ENCODE data around the gene ST8SIA4.

The ST8SIA4 gene

DNA sequence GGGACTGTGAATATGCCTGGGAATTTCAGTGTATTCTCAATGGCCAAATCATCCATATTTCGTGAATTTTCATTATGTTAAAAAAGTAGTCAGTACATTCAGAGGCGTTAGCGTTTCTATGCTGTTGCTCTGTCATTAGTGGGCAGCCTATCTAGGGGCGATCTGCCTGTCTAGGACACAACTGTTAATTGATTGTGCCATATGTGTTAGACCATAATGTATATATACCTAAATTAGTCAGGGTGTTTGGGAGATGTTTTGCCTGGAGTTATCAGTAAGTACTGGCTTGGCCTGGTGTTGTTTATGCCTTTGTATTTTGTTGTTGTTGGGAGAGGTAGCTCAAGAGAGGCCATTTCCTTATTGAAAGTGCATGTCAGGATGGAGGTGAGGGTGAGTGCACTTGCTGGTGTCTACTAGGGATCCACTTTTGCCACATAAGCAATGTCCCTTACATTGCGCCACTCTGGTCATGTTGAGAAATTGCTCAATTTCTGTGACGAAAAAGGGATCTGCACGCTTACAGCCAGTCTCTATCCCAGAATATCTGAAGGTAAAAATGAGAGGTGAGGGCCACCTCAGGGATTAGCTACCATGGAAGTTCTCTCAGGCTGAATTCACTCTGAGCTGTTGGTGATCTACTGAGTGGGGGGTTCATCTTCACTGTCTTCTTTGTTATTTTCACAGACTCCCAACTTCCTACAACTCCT, 123.3 kb downstream of the ST8SIA4 start:
- DNase-seq: peak; percentile 90 to 93

DNA sequence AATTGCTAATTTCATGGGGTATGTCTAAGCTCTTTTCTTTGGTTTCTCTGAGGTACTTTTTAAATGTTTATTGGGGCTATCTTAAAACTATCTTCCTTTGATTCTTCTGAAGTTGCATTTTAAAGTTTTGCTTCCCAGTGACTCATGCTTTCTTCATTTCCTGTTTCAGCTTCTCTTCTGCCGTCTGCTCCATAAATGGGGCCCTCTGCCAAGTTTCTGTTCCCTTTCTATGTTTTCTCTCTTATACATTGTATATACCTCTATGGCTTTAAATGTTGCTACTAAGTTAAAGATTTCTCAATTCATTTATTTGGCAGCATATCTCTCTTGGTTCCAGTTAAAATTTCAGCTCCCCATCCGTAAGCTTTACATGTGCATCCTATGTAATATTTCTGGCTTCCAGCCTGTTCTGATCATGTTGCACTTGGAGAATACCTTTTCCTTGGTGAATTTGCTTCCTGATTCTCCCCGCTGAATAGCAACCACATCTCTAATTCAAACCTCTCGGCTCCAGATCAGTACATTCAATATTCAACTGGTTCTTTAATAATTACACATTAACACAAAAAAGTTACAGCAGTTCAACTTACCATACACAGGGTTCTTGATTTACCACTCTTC, 125.3 kb downstream of the ST8SIA4 start:
- peak; percentile 75 to 90 for DNase-seq

DNA sequence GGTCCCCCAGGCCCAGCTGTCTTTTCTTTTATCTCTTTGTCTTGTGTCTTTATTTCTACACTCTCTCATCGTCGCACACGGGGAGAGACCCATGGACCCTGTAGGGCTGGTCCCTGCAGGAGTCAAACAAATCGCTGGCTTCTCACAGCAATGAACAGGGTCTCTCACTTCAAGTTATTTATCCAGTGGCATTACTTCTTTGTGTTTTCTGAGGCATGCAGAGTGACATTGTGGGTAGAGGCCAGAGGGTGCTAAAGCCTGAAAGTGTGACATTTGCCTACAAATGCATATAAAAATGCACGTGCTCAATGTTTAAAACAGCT, 127.6 kb downstream of the ST8SIA4 start:
- no peak for DNase-seq

DNA sequence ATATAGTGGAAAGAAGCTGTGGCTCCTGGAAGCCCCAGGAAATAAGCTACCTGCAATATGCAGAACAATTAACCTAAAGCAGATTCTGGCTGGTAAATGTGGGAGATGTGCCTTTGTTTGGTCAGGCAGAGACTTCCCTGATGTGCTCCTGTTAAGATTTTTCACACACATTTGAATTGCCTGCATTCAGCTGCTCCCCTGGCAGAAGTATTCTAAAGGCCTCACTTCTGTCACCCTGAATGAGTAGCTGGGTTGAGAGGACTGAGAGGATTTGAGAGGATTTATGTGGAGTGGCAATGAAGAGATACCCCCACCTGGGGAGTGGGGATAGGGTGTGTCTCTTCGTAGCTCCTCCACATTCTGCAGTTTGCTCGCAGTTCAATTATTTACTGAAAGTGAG, 130.5 kb downstream of the ST8SIA4 start:
- DNase-seq: no peak

DNA sequence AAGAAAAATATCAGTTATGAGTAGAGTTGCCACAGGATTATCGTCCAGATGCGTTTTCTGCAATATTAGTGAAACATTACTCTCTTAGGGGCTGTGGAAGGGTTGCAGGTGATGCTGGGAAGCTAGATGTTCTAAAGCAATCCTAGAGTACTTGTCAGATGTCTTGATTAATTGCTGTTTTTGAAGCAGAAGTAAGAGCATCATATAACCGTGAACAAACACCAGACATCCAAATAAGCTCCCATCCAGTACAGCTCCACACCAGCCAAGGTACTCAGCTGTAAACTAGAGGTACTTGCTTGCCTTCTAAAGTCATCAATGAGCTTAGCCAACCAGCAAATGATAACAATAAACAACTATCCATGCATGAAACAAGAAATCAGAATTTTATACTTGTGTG, 131.1 kb downstream of the ST8SIA4 start:
- no peak for DNase-seq

DNA sequence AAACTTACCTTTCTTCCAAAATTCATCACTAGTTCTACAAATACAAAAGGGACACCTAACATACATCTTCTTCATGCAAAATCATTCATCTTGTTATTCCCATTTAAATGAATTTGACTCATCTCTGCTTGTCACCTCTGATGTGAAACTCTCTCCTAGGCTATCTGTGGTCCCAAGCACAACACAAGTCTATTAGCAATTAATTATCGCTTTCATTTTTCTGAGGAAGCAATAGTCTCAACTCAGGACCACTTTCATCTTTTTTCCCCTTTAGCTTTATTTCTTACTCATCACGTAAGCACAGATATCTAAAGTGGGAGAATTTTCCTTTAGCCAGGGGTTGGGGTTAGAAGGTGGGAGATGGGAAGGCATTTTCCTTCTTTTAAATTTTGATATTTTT, 131.9 kb downstream of the ST8SIA4 start:
- no peak for DNase-seq

DNA sequence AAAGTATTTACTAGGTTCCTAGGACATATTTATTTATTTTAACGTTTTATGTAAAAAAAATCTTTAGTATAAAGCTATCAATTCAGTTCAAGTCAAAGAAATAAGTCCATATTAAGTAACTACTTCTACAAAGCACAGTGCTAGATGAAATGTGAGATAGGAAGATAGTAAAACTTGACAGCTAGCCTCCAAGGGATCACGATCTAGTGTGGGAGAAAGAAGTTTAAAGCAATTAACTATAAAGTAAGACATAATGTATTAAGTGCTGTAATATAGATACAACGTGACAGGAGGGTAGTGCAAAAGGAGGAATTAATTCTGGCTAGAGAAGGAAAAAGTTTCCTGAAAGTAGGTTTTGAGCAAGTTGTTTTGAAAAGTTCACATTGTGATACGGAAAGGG, 134.9 kb downstream of the ST8SIA4 start:
- DNase-seq: no peak

DNA sequence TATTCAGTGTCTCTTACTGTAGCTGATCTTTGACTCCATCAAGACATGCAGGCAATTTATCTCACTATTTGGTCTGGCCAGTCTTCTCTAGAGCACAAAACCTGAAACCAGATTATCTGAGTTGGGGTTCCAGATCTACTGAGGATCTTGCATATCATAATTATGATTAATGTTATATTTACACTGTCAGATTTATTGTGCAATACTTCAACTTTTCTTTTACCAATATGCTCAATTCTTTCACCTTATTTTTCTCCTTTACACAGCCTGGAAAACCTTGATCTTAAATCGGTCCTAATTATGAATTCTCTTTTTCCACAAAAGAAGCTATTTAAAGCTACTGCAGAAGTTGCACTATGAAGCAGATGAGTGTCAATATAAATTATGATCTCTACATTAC, 140.1 kb downstream of the ST8SIA4 start:
- no peak for DNase-seq

DNA sequence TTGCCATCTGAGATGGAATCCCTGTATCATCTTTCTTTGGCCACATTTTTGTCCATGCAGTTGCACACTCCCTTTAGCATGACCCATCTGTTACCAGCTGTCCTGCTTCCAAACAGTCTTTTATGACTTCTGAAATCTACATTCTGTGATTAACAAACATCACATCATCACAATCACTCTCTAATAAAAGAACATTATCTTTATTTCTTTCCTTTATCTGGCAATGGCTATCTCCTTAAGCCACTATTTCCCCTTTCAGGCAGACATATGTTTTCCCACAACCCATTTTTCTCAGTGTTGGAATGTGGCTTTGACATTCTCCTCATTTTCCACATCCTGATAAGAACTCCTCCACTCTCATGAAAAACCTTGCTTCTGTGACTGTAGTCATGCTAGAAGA, 141.0 kb downstream of the ST8SIA4 start:
- no peak for DNase-seq

DNA sequence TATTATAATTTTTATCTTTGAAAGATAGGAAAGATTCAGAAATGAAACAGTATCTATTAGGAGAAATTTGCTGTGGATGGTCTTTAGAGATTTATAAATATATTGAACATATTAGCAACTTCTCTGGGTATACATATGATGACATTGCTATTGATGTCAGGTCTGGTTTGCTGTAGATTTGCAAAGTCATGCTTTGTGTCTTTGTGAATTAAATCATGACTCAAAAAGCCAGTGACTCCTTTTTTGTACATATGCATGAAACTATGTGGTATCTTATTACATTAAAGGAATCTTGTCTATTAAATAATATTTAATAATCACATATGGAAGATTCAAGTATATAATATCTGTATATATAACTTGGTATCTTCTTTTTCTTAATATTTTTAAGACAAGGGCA, 141.9 kb downstream of the ST8SIA4 start:
- no peak for DNase-seq

DNA sequence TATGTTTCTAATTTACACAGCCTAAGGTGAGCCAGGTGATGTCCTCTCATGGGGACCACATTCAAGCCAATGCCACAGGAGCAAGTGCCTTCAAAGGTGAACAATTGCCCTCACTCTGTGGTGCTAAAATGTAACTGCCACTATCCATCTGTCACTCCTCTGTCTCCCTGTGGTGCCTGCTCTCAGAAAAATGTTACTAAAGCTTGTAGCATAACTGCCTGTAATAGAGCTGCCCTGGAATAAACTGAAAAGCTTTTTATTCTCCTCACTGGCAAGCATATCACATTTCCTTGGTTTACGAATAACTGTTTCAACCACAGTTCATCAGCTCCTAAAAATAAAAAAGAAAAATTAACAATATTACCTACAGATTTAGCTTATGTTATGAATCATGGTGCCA, 142.4 kb downstream of the ST8SIA4 start:
- DNase-seq: no peak

DNA sequence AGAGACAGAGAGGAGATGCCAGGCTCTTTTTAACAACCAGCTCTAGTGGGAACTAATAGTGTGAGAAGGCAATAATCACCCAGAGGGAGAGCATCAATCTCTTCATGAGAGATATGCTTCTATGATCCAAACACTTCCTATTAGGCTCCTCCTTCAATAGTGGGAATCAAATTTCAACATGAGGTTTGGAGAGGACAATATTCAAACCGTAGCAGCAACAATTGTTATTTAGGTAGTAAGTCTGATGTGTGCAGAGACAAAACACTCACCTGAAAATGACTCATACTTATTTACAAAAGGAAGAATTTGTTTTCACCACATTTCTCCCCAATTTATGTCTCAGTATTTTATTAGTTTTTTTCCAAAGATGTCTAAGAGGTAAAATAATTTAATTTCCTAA, 144.3 kb downstream of the ST8SIA4 start:
- no peak for DNase-seq

DNA sequence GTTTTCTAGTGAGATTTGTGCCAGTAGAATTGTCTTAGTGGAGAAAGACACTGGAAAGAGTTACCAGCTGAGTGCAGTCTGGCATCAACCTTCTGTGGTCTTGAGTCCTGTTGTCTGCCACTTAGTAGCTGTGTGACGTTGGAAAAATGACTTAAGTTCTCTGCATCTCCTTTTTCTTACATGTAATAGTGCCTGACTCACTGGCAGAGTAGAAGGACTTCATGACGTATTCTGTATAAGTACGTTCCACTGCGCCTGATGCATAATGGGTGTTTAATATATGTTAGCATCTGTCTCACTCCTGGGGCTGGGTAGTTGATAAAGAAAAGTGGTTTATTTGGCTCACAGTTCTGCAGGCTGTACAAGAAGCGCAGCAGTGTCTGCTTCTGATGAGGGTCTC, 144.8 kb downstream of the ST8SIA4 start:
- no peak for DNase-seq

DNA sequence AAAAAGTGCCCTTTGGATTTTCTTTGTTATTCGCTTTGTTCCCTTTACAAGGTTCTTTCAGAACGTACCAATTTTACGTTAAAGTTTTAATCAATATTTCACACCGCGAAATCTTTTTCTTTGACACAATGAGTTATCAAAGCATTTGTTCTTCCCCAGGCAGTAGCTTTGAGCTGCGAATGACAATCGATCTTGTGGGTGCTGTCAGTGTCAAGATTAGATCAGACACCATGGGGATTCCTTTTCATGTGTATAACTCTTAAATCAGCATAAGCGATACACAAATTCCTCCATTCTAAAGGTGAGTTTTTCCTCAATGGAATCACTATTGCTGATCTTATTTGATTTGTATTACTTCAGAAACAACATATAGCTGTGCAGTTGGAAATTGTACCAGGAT, 145.5 kb downstream of the ST8SIA4 start:
- DNase-seq: no peak

Measured in inflammatory macrophage (primary cell).